HepG2 (cell line): Measurements from ENCODE around the gene NT5DC4. TPM values are rescaled to one million over a fixed set of nuclear protein-coding genes. Genes with fewer than 3 reads are reported as not detected.

ENCODE experiments used
- ARNT ChIP-seq: fragments of 450-650 bp; IDR thresholded peaks from 2 replicates; pipeline ENCODE4 v1.6.1; 2017
- CENPT ChIP-seq: sonication (generic); formaldehyde crosslinking; IDR thresholded peaks from 2 replicates; pipeline ENCODE4 v1.8.0; 2022; ENCODE audit warnings: low read depth, mild to moderate bottlenecking, moderate library complexity, missing genetic modification reagents
- HMGA1 ChIP-seq: sonication (generic); formaldehyde crosslinking; conservative IDR thresholded peaks from 2 replicates; pipeline ENCODE4 v1.4.0; 2020; ENCODE audit warnings: missing genetic modification reagents
- LRRFIP1 ChIP-seq: sonication (generic); formaldehyde crosslinking; conservative IDR thresholded peaks from 2 replicates; pipeline ENCODE4 v1.4.0; 2020; ENCODE audit warnings: missing genetic modification reagents
- MED1 ChIP-seq: sonication (generic); formaldehyde crosslinking; IDR thresholded peaks from 2 replicates; pipeline ENCODE4 v1.4.0; 2020; ENCODE audit warnings: missing genetic modification reagents
- PHF20 ChIP-seq: sonication (generic); formaldehyde crosslinking; IDR thresholded peaks from 2 replicates; pipeline ENCODE4 v1.5.0; 2020; ENCODE audit warnings: mild to moderate bottlenecking, missing genetic modification reagents
- RARA ChIP-seq: IDR thresholded peaks from 2 replicates; pipeline ENCODE4 v1.6.1; 2016; ENCODE audit warnings: missing genetic modification reagents, missing compliant biosample characterization
- SATB2 ChIP-seq: sonication (generic); formaldehyde crosslinking; IDR thresholded peaks from 2 replicates; pipeline ENCODE4 v1.5.0; 2020; ENCODE audit warnings: missing genetic modification reagents
- SRY ChIP-seq: sonication (generic); formaldehyde crosslinking; IDR thresholded peaks from 2 replicates; pipeline ENCODE4 v1.8.0; 2022; ENCODE audit warnings: mild to moderate bottlenecking, missing genetic modification reagents
- TMF1 ChIP-seq: sonication (generic); formaldehyde crosslinking; IDR thresholded peaks from 2 replicates; pipeline ENCODE4 v1.8.1; 2022; ENCODE audit warnings: low read depth, missing genetic modification reagents
- ZNF703 ChIP-seq: sonication (generic); formaldehyde crosslinking; IDR thresholded peaks from 2 replicates; pipeline ENCODE4 v1.5.1; 2020; ENCODE audit warnings: missing genetic modification reagents, mild to moderate bottlenecking, moderate library complexity, borderline replicate concordance
- ZNF713 ChIP-seq: sonication (generic); formaldehyde crosslinking; IDR thresholded peaks from 2 replicates; pipeline ENCODE4 v1.4.0; 2020; ENCODE audit warnings: mild to moderate bottlenecking, missing genetic modification reagents
- polyA plus RNA-seq, 8 experiments: library from polyadenylated mRNA; depleted of rRNA in 3 of 8; stranded (reverse) in 7 of 8; unstranded in 1 of 8; fragments of >200 nt; fragmentation: Illumina TruSeq in 4 of 8; extraction: Trizol in 4 of 8; gene quantifications; 2 replicates each; pipeline versions ENCODE4 v1.2.1 to v1.2.3, GENCODE V29; 2011 to 2016; ENCODE audit warnings: low read depth in 4 of 8, missing spikeins in 1 of 8, mixed read lengths in 1 of 8; ENCODE audit not compliant: insufficient read depth in 1 of 8
- total RNA-seq, 5 experiments: library from RNA; depleted of rRNA; stranded (reverse); fragments of >200 nt; fragmentation: Illumina TruSeq; extraction: Trizol; gene quantifications; 2 replicates each; pipeline ENCODE4 v1.2.3, GENCODE V29; 2016; ENCODE audit warnings: low read depth in 1 of 5
- TF ChIP-seq, protein P1 (sequence below): sonication (generic); formaldehyde crosslinking; IDR thresholded peaks from 2 replicates; pipeline ENCODE4 v1.4.0; 2020; ENCODE audit warnings: mild to moderate bottlenecking, missing genetic modification reagents
- TF ChIP-seq, protein P2 (sequence below): IDR thresholded peaks from 2 replicates; pipeline ENCODE4 v1.6.1; 2012; ENCODE audit warnings: low read depth, low read length, improper control_type of control experiment
- TF ChIP-seq, protein P3 (sequence below): sonication (generic); formaldehyde crosslinking; IDR thresholded peaks from 2 replicates; pipeline ENCODE4 v1.4.0; 2020; ENCODE audit warnings: missing genetic modification reagents

NT5DC4 gene
- total and polyA plus RNA-seq, 2 of the 13 experiments (the other 11 are each of a cell fraction or from before 2014, with no cell fraction given), result 0.04 to 4.2 TPM

DNA sequence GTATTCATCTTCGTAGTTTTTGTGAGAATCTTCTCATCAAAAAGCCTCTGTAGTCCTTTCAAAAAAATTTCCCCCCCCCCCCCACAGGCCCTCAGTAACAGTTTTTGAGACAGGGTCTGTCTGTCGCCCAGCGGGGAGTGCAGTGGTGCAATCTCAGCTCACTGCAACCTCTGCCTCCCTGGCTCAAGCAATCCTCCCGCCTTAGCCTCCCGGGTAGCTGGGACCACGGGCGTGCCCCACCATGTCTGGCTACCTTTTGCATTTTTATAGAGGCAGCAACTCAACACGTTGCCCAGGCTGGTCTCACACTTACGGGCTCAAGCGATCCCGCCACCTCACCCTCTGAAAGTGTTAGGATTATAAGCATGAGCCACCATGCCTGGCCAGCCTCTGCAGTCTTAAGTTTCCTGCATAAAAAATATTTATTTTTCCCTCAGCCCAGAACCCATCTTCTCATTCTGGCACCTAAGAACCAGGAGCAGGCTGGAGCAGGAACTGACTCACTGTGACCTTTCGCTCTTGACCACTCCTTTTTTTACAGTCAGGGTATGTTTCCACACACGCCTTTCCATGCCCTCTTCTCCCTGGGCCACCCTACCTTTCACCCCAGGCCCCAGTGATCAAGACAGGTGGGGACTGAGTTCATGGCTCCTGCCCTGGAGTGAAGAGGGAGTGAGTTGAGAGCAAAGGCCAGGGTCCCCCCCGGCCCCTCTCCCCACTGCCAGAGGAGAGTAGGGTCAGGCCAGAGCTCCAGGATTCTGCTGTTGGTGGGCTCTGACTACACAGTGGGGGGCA is 32.5 kb upstream of the NT5DC4 start (continued):
- TF ChIP-seq SATB2 (CRISPR knock-in tag), result no peak
- TF ChIP-seq, protein P1, sequence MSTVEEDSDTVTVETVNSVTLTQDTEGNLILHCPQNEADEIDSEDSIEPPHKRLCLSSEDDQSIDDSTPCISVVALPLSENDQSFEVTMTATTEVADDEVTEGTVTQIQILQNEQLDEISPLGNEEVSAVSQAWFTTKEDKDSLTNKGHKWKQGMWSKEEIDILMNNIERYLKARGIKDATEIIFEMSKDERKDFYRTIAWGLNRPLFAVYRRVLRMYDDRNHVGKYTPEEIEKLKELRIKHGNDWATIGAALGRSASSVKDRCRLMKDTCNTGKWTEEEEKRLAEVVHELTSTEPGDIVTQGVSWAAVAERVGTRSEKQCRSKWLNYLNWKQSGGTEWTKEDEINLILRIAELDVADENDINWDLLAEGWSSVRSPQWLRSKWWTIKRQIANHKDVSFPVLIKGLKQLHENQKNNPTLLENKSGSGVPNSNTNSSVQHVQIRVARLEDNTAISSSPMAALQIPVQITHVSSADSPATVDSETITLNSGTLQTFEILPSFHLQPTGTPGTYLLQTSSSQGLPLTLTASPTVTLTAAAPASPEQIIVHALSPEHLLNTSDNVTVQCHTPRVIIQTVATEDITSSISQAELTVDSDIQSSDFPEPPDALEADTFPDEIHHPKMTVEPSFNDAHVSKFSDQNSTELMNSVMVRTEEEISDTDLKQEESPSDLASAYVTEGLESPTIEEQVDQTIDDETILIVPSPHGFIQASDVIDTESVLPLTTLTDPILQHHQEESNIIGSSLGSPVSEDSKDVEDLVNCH (CRISPR knock-in tag), result no peak
- no peak for TF ChIP-seq ARNT
- no peak for TF ChIP-seq ZNF713
- no peak for TF ChIP-seq TMF1 (CRISPR knock-in tag)
- no peak for TF ChIP-seq ZNF703 (CRISPR knock-in tag)
- TF ChIP-seq, protein P2, sequence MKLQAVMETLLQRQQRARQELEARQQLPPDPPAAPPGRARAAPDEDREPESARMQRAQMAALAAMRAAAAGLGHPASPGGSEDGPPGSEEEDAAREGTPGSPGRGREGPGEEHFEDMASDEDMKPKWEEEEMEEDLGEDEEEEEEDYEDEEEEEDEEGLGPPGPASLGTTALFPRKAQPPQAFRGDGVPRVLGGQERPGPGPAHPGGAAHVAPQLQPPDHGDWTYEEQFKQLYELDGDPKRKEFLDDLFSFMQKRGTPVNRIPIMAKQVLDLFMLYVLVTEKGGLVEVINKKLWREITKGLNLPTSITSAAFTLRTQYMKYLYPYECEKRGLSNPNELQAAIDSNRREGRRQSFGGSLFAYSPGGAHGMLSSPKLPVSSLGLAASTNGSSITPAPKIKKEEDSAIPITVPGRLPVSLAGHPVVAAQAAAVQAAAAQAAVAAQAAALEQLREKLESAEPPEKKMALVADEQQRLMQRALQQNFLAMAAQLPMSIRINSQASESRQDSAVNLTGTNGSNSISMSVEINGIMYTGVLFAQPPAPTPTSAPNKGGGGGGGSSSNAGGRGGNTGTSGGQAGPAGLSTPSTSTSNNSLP, result no peak
- TF ChIP-seq MED1, result peak; percentile 19; the same call in 1 of the 2 replicates
- TF ChIP-seq RARA (CRISPR knock-in tag), result peak; percentile 60; the same call in 1 of the 2 replicates
- TF ChIP-seq, protein P3, sequence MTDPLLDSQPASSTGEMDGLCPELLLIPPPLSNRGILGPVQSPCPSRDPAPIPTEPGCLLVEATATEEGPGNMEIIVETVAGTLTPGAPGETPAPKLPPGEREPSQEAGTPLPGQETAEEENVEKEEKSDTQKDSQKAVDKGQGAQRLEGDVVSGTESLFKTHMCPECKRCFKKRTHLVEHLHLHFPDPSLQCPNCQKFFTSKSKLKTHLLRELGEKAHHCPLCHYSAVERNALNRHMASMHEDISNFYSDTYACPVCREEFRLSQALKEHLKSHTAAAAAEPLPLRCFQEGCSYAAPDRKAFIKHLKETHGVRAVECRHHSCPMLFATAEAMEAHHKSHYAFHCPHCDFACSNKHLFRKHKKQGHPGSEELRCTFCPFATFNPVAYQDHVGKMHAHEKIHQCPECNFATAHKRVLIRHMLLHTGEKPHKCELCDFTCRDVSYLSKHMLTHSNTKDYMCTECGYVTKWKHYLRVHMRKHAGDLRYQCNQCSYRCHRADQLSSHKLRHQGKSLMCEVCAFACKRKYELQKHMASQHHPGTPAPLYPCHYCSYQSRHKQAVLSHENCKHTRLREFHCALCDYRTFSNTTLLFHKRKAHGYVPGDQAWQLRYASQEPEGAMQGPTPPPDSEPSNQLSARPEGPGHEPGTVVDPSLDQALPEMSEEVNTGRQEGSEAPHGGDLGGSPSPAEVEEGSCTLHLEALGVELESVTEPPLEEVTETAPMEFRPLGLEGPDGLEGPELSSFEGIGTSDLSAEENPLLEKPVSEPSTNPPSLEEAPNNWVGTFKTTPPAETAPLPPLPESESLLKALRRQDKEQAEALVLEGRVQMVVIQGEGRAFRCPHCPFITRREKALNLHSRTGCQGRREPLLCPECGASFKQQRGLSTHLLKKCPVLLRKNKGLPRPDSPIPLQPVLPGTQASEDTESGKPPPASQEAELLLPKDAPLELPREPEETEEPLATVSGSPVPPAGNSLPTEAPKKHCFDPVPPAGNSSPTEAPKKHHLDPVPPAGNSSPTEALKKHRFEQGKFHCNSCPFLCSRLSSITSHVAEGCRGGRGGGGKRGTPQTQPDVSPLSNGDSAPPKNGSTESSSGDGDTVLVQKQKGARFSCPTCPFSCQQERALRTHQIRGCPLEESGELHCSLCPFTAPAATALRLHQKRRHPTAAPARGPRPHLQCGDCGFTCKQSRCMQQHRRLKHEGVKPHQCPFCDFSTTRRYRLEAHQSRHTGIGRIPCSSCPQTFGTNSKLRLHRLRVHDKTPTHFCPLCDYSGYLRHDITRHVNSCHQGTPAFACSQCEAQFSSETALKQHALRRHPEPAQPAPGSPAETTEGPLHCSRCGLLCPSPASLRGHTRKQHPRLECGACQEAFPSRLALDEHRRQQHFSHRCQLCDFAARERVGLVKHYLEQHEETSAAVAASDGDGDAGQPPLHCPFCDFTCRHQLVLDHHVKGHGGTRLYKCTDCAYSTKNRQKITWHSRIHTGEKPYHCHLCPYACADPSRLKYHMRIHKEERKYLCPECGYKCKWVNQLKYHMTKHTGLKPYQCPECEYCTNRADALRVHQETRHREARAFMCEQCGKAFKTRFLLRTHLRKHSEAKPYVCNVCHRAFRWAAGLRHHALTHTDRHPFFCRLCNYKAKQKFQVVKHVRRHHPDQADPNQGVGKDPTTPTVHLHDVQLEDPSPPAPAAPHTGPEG (CRISPR knock-in tag), result no peak
- TF ChIP-seq SRY (CRISPR knock-in tag), result peak; percentile 61; the same call in 1 of the 2 replicates
- no peak for TF ChIP-seq HMGA1 (CRISPR knock-in tag)
- TF ChIP-seq CENPT (CRISPR knock-in tag), result no peak
- TF ChIP-seq PHF20 (CRISPR knock-in tag), result no peak
- TF ChIP-seq LRRFIP1 (CRISPR knock-in tag), result no peak
